Measurements from ENCODE around the gene MPHOSPH9. TPM values are rescaled to one million over a fixed set of nuclear protein-coding genes. Genes with fewer than 3 reads are reported as not detected.

MPHOSPH9 gene
- polyA plus RNA-seq, 3 donors = 6.3 to 14.1 (median 9.2) TPM

DNA sequence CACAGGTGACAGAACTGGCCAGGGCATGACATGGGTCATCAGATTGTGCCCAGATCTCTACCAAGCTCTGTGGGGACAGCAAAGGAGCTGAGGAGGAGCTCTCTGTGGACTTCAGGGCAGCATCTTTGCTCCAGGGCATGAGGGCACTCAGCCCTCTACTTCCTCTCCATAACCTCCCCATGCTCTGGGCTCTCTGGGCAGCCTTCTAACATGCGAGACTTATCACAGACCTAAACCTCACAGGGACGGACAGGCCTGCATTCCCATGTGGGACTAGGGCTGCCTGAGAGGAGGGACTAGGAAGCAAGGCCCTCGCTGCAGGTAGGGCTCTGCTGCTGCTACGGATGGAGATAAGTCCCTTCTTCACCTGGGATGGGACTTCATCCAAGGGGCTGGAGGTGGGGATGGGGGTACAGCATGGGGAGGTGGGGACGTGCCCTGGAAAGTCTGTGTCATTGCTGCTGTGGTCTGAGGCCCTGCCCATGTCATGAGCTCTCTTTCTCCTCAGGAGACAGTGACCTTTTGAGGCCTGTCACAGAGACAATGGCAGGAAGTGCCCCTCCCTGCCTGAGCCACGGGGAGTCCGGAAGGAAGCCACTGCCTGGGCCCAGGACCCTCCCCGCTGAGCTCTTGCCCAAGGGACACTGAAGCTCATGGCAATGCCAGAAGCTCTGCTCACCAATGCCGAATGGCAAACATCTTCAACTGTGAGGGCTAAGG, 126.1 kb downstream of the MPHOSPH9 start:
- intact Hi-C loops (cut with micrococcal nuclease) = no loop called here
- Histone ChIP-seq H3K79me2 (ENCODE audit: insufficient read depth, low read length) (no peaks in the 10 kb centered on the region), H3K9me3 (replicated peaks in 1 of 2; ENCODE audit: control insufficient read depth in 1 of 2, insufficient read depth in 1 of 2, low read length in 2 of 2) (no peaks in the 10 kb centered on the region), H3K36me3 (replicated peaks in 1 of 2; ENCODE audit: control insufficient read depth in 1 of 2, insufficient read depth in 2 of 2, low read length in 2 of 2) (no peaks in the 10 kb centered on the region), H3K27me3 (ENCODE audit: control insufficient read depth in 2 of 2, insufficient read depth in 2 of 2, low read length in 2 of 2) (no peaks in the 10 kb centered on the region), H3K4me2 (replicated peaks; ENCODE audit: extremely low read depth, low read length, poor library complexity, severe bottlenecking) (peak overlapping the region; percentile 48), H3K27ac (ENCODE audit: low read depth in 1 of 2, low read length in 2 of 2) (peak overlapping the region; percentile 91 to 92), H4K20me1 (ENCODE audit: insufficient read depth, low read length) (no peaks in the 10 kb centered on the region), H3K4me1 (ENCODE audit: control insufficient read depth in 1 of 2, insufficient read depth in 2 of 2, low read length in 2 of 2) (peaks cover 37 to 44% of the 10 kb centered on the region in 2 donors), H2AFZ (ENCODE audit: insufficient read depth, low read depth, low read length, poor library complexity, severe bottlenecking) (peak overlapping the region; percentile 61), H3K4me3 (replicated peaks in 1 of 3; ENCODE audit: low read depth in 2 of 3, low read length in 3 of 3) (peak overlapping the region in 1 of 3 experiments; percentile 51), H3K9ac (ENCODE audit: insufficient read depth, low read length, poor library complexity, severe bottlenecking) (peak overlapping the region; percentile 54)
- Mint-ChIP-seq H3K27me3 (ENCODE audit: low read depth in 3 of 3) (peaks cover 0 to 2% (median 0%) of the 10 kb centered on the region in 3 donors), H3K4me1 (peaks cover 43% of the 10 kb centered on the region), H3K27ac (peak overlapping the region; percentile 89 to 97 (median 95)), H3K4me3 (peak overlapping the region; percentile 62 to 66), H3K9me3 (no peaks in the 10 kb centered on the region), H3K36me3 (peaks cover 5 to 8% of the 10 kb centered on the region in 2 donors)
- WGBS (ENCODE audit: insufficient coverage) = 19% methylated on average over 7 of the region's 9 CpGs
- peak; percentile 74 to 88 (median 83) for DNase-seq
- TF ChIP-seq, protein P1, sequence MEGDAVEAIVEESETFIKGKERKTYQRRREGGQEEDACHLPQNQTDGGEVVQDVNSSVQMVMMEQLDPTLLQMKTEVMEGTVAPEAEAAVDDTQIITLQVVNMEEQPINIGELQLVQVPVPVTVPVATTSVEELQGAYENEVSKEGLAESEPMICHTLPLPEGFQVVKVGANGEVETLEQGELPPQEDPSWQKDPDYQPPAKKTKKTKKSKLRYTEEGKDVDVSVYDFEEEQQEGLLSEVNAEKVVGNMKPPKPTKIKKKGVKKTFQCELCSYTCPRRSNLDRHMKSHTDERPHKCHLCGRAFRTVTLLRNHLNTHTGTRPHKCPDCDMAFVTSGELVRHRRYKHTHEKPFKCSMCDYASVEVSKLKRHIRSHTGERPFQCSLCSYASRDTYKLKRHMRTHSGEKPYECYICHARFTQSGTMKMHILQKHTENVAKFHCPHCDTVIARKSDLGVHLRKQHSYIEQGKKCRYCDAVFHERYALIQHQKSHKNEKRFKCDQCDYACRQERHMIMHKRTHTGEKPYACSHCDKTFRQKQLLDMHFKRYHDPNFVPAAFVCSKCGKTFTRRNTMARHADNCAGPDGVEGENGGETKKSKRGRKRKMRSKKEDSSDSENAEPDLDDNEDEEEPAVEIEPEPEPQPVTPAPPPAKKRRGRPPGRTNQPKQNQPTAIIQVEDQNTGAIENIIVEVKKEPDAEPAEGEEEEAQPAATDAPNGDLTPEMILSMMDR (IDR thresholded peaks at IDR 0.05) = no peak

DNA sequence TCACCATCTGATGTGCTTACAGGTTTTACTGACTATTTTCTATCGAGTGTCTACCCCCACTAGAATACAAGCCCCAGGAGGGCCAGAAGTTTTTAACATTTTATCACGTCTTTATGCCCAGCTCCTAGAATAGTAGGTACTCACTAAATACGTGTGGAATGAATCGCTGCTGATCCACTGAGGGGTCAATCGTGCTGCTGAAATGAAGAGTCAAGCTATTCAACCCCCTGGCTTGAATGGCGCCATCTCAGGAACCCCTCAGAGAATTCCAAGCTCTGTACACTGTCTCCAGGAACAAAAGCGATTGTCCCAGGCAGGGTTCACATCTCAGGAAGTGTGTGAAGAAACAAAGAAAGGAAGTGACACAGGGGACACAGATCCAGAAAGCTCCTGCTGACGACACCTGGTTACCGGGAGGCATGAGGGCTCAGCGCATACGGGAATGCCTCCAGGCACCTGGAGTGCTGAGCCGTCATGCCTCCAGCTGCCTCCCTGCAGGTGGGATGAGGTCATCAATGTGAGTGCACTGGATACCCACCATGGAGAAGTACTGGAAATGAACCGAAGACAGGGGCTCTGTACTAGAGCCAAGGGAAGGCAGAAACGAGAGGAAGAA, 127.6 kb downstream of the MPHOSPH9 start:
- Mint-ChIP-seq H3K27ac (peak overlapping the region; percentile 88 to 97 (median 94)), H3K4me3 (peak overlapping the region in 1 of 2 donors; percentile 48), H3K9me3 (peaks cover 0 to 2% (median 0%) of the 10 kb centered on the region in 7 donors), H3K4me1 (peaks cover 43% of the 10 kb centered on the region), H3K27me3 (ENCODE audit: low read depth in 3 of 3) (peaks cover 0 to 2% (median 1%) of the 10 kb centered on the region in 3 donors), H3K36me3 (peaks cover 5 to 8% of the 10 kb centered on the region in 2 donors)
- H2AFZ ChIP-seq (ENCODE audit: insufficient read depth, low read depth, low read length, poor library complexity, severe bottlenecking) = peak overlapping the region; percentile 14
- intact Hi-C loops (cut with micrococcal nuclease) = no loop called here
- 68% methylated on average over 10 of the region's 14 CpGs for WGBS (ENCODE audit: insufficient coverage)
- no peaks in the 10 kb centered on the region for H3K36me3 ChIP-seq (replicated peaks in 1 of 2; ENCODE audit: control insufficient read depth in 1 of 2, insufficient read depth in 2 of 2, low read length in 2 of 2)
- H3K4me3 ChIP-seq (replicated peaks in 1 of 3; ENCODE audit: low read depth in 2 of 3, low read length in 3 of 3) = peak overlapping the region in 1 of 3 experiments; percentile 51
- H3K9ac ChIP-seq (ENCODE audit: insufficient read depth, low read length, poor library complexity, severe bottlenecking) = no peak overlapping the region
- H4K20me1 ChIP-seq (ENCODE audit: insufficient read depth, low read length) = no peaks in the 10 kb centered on the region
- peaks cover 37 to 44% of the 10 kb centered on the region in 2 donors for H3K4me1 ChIP-seq (ENCODE audit: control insufficient read depth in 1 of 2, insufficient read depth in 2 of 2, low read length in 2 of 2)
- TF ChIP-seq, protein P1 (IDR thresholded peaks at IDR 0.05) = no peak
- no peaks in the 10 kb centered on the region for H3K79me2 ChIP-seq (ENCODE audit: insufficient read depth, low read length)
- H3K9me3 ChIP-seq (replicated peaks in 1 of 2; ENCODE audit: control insufficient read depth in 1 of 2, insufficient read depth in 1 of 2, low read length in 2 of 2) = no peaks in the 10 kb centered on the region
- H3K27ac ChIP-seq (ENCODE audit: low read depth in 1 of 2, low read length in 2 of 2) = peak overlapping the region; percentile 91 to 92
- no peak for DNase-seq
- H3K4me2 ChIP-seq (replicated peaks; ENCODE audit: extremely low read depth, low read length, poor library complexity, severe bottlenecking) = no peak overlapping the region
- H3K27me3 ChIP-seq (ENCODE audit: control insufficient read depth in 2 of 2, insufficient read depth in 2 of 2, low read length in 2 of 2) = no peaks in the 10 kb centered on the region

All from CD14-positive monocyte (primary cell).